H9 (cell line): Measurements from ENCODE around the gene SLC17A9. TPM values are rescaled to one million over a fixed set of nuclear protein-coding genes. Genes with fewer than 3 reads are reported as not detected.

Experiments used
- DNase-seq: peaks from one replicate; pipeline ENCODE4 v3.0.0-alpha.2; 2017
- H2AFZ ChIP-seq: one replicate; pipeline ENCODE4 v1.6.1; 2013; ENCODE audit warnings: mild to moderate bottlenecking, low read length, control low read depth, moderate library complexity
- H2AK5ac ChIP-seq: 2 replicates; pipeline ENCODE4 v1.6.1; 2013; ENCODE audit warnings: low read length, control low read depth, mixed read lengths; ENCODE audit not compliant: insufficient read length
- H2BK120ac ChIP-seq: one replicate; pipeline ENCODE4 v1.6.1; 2013; ENCODE audit warnings: low read depth, mild to moderate bottlenecking, low read length, control low read depth, inconsistent platforms; ENCODE audit not compliant: poor library complexity, severe bottlenecking
- H2BK12ac ChIP-seq: 2 replicates; pipeline ENCODE4 v1.6.1; 2013; ENCODE audit warnings: low read length, control low read depth, mixed read lengths, low read depth; ENCODE audit not compliant: insufficient read length
- H2BK15ac ChIP-seq: 2 replicates; pipeline ENCODE4 v1.6.1; 2013; ENCODE audit warnings: low read depth, low read length, control low read depth
- H2BK20ac ChIP-seq: one replicate; pipeline ENCODE4 v1.6.1; 2013; ENCODE audit warnings: low read depth, mild to moderate bottlenecking, low read length, control low read depth, inconsistent platforms; ENCODE audit not compliant: poor library complexity, severe bottlenecking
- H2BK5ac ChIP-seq: 2 replicates; pipeline ENCODE4 v1.6.1; 2013; ENCODE audit warnings: low read length, control low read depth, mixed read lengths; ENCODE audit not compliant: insufficient read length
- H3K14ac ChIP-seq: 2 replicates; pipeline ENCODE4 v1.6.1; 2013; ENCODE audit warnings: low read length, control low read depth; ENCODE audit not compliant: insufficient read depth
- H3K18ac ChIP-seq: 2 replicates; pipeline ENCODE4 v1.6.1; 2013; ENCODE audit warnings: low read depth, mild to moderate bottlenecking, mixed read lengths, low read length, control low read depth; ENCODE audit not compliant: insufficient read length
- H3K23ac ChIP-seq: 2 replicates; pipeline ENCODE4 v1.6.1; 2013; ENCODE audit warnings: low read length, control low read depth, mixed read lengths, low read depth; ENCODE audit not compliant: insufficient read length
- H3K23me2 ChIP-seq: 2 replicates; pipeline ENCODE4 v1.6.1; 2013; ENCODE audit warnings: low read depth, mild to moderate bottlenecking, mixed read lengths, low read length, control low read depth; ENCODE audit not compliant: insufficient read length, poor library complexity, severe bottlenecking
- H3K27ac ChIP-seq: 2 replicates; pipeline ENCODE4 v1.5.1; 2013; ENCODE audit warnings: low read length, control low read depth, mixed read lengths, low read depth; ENCODE audit not compliant: insufficient read length
- H3K27me3 ChIP-seq: 2 replicates; pipeline ENCODE4 v1.6.1; 2013; ENCODE audit warnings: low read length, control low read depth, inconsistent platforms; ENCODE audit not compliant: insufficient read depth
- H3K4ac ChIP-seq: 2 replicates; pipeline ENCODE4 v1.6.1; 2013; ENCODE audit warnings: low read depth, mild to moderate bottlenecking, control low read depth, inconsistent platforms, low read length, moderate library complexity
- H3K4me1 ChIP-seq: 2 replicates; pipeline ENCODE4 v1.6.1; 2013; ENCODE audit warnings: low read length, control low read depth, inconsistent platforms; ENCODE audit not compliant: insufficient read depth
- H3K4me2 ChIP-seq: 2 replicates; pipeline ENCODE4 v1.6.1; 2013; ENCODE audit warnings: low read length, control low read depth, mixed read lengths; ENCODE audit not compliant: insufficient read length, insufficient read depth
- H3K56ac ChIP-seq: 2 replicates; pipeline ENCODE4 v1.6.1; 2013; ENCODE audit warnings: low read depth, mild to moderate bottlenecking, mixed read lengths, low read length, control low read depth; ENCODE audit not compliant: insufficient read length
- H3K79me1 ChIP-seq: 2 replicates; pipeline ENCODE4 v1.6.1; 2013; ENCODE audit warnings: low read depth, mild to moderate bottlenecking, moderate library complexity, low read length, control low read depth, inconsistent platforms; ENCODE audit not compliant: insufficient read depth, poor library complexity, severe bottlenecking
- H3K79me2 ChIP-seq: 2 replicates; pipeline ENCODE4 v1.6.1; 2013; ENCODE audit warnings: low read length, control low read depth, inconsistent platforms; ENCODE audit not compliant: insufficient read depth
- H3K9ac ChIP-seq: 2 replicates; pipeline ENCODE4 v1.6.1; 2013; ENCODE audit warnings: low read length, control low read depth, mixed read lengths; ENCODE audit not compliant: insufficient read length; ENCODE audit errors: extremely low read depth
- H3K9me3 ChIP-seq: one replicate; pipeline ENCODE4 v1.6.1; 2013; ENCODE audit warnings: low read depth, low read length, inconsistent platforms; ENCODE audit not compliant: control insufficient read depth
- H3T11ph ChIP-seq: one replicate; pipeline ENCODE4 v1.6.1; 2013; ENCODE audit warnings: mild to moderate bottlenecking, low read length, control low read depth, inconsistent platforms
- H4K20me1 ChIP-seq: one replicate; pipeline ENCODE4 v1.6.1; 2013; ENCODE audit not compliant: control insufficient read depth, insufficient read length, insufficient read depth
- H4K5ac ChIP-seq: 2 replicates; pipeline ENCODE4 v1.6.1; 2013; ENCODE audit warnings: low read depth, mild to moderate bottlenecking, mixed read lengths, low read length, control low read depth; ENCODE audit not compliant: insufficient read length
- H4K8ac ChIP-seq: replicated peaks from 2 replicates; pipeline ENCODE4 v1.6.1; 2013; ENCODE audit warnings: low read length, control low read depth, mixed read lengths, low read depth; ENCODE audit not compliant: insufficient read length
- H4K91ac ChIP-seq: 2 replicates; pipeline ENCODE4 v1.6.1; 2013; ENCODE audit warnings: low read depth, mild to moderate bottlenecking, moderate library complexity, mixed read lengths, low read length, control low read depth; ENCODE audit not compliant: insufficient read length
- H3K27ac Mint-ChIP-seq, 3 experiments: 2 replicates in 2 of 3; 3 replicates in 1 of 3; pipeline ENCODE4 v1.8.0; 2020 to 2021; ENCODE audit warnings: mixed read lengths in 3 of 3, mild to moderate bottlenecking in 1 of 3, moderate library complexity in 1 of 3
- H3K27me3 Mint-ChIP-seq: 2 replicates; pipeline ENCODE4 v1.8.0; 2021; ENCODE audit warnings: low read depth, mild to moderate bottlenecking, moderate library complexity, mixed read lengths
- H3K36me3 Mint-ChIP-seq, 3 experiments: 2 replicates in 2 of 3; 3 replicates in 1 of 3; pipeline ENCODE4 v1.8.0; 2020 to 2021; ENCODE audit warnings: low read depth in 3 of 3, mixed read lengths in 3 of 3; ENCODE audit not compliant: insufficient read depth in 1 of 3
- H3K4me1 Mint-ChIP-seq, 2 experiments: 2 replicates each; pipeline ENCODE4 v1.8.0; 2020; ENCODE audit warnings: mixed read lengths in 2 of 2
- H3K4me3 Mint-ChIP-seq, 2 experiments: 2 replicates in 1 of 2; 3 replicates in 1 of 2; pipeline ENCODE4 v1.8.0; 2020 to 2021; ENCODE audit warnings: mild to moderate bottlenecking in 2 of 2, mixed read lengths in 2 of 2, moderate library complexity in 1 of 2
- H3K9me3 Mint-ChIP-seq, 2 experiments: 2 replicates in 1 of 2; 3 replicates in 1 of 2; pipeline ENCODE4 v1.8.0; 2020; ENCODE audit warnings: mild to moderate bottlenecking in 2 of 2, mixed read lengths in 2 of 2, moderate library complexity in 1 of 2
- CTCF ChIP-seq: fragments of 200-600 bp; sonication (generic); conservative IDR thresholded peaks from 3 replicates; pipeline ENCODE4 v1.8.0; 2021; ENCODE audit warnings: antibody characterized with exemption, mild to moderate bottlenecking
- WGBS: extraction: QIAGEN DNeasy Blood & Tissue Kit; methylation state at CpG from one replicate; pipeline ENCODE4 v1.1.7; 2013; ENCODE audit warnings: missing lambda C conversion rate, low lambda C conversion rate, mixed read lengths; ENCODE audit not compliant: insufficient read length; ENCODE audit errors: extremely low coverage; 5-methylcytosine and 5-hydroxymethylcytosine counted together
- total RNA-seq: library from RNA; stranded (reverse); gene quantifications from 2 replicates; pipeline ENCODE4 v1.2.1, GENCODE V29; 2021

Gene SLC17A9
- total RNA-seq, 1 experiment from 2014 or later = 20.9 TPM

- no peak overlapping the region for H3K23ac ChIP-seq
- peaks cover 6% of the 10 kb centered on the region; the same call in 1 of the 2 replicates for H3K4me1 ChIP-seq
- H3K18ac ChIP-seq = no peak overlapping the region
- H2BK5ac ChIP-seq = no peak overlapping the region
- no peak overlapping the region for H3K9ac ChIP-seq
- H3T11ph ChIP-seq = no peak overlapping the region
- H3K4me2 ChIP-seq = no peak overlapping the region
- Mint-ChIP-seq H3K36me3 (no peaks in the 10 kb centered on the region), H3K27me3 (peaks cover 30% of the 10 kb centered on the region), H3K9me3 (no peaks in the 10 kb centered on the region), H3K4me3 (no peak overlapping the region), H3K27ac (no peak overlapping the region), H3K4me1 (peaks cover 17 to 50% of the 10 kb centered on the region in 2 experiments)
- no peaks in the 10 kb centered on the region for H3K23me2 ChIP-seq
- H3K9me3 ChIP-seq = no peaks in the 10 kb centered on the region
- no peak overlapping the region for H2BK15ac ChIP-seq
- H3K27me3 ChIP-seq = no peaks in the 10 kb centered on the region
- H3K14ac ChIP-seq = no peak overlapping the region; the same call in 1 of the 2 replicates
- no peak overlapping the region for H2BK12ac ChIP-seq
- H4K20me1 ChIP-seq = no peaks in the 10 kb centered on the region
- H2AK5ac ChIP-seq = no peak overlapping the region
- TF ChIP-seq CTCF = no peak
- no peak overlapping the region for H3K4ac ChIP-seq
- no peak overlapping the region for H2BK120ac ChIP-seq
- no peak overlapping the region for H3K56ac ChIP-seq
- H2BK20ac ChIP-seq = no peak overlapping the region
- no CpG with 5 or more reads among the region's 14 CpGs for WGBS
- no peak overlapping the region for H4K8ac ChIP-seq
- H2AFZ ChIP-seq = no peak overlapping the region
- no peaks in the 10 kb centered on the region for H3K79me1 ChIP-seq
- H4K91ac ChIP-seq = no peak overlapping the region
- DNase-seq = no peak
- H3K27ac ChIP-seq = no peak overlapping the region
- H3K79me2 ChIP-seq = no peaks in the 10 kb centered on the region
- no peak overlapping the region for H4K5ac ChIP-seq
Measured at GRCh38 chr20:62985444-62985778, 32.9 kb downstream of the SLC17A9 start.
